ENCODE results near the gene AATF.

- TF ChIP-seq GATA2 (IDR thresholded peaks at IDR 0.05; ENCODE audit: low read depth, low read length) (no peak), GATA3 (IDR thresholded peaks at IDR 0.05; ENCODE audit: low read depth, low read length) (no peak)
These were observed 30.5 kb upstream of the AATF start for GRCh38 chr17:36918211-36918691.

Measured in SH-SY5Y (cell line).